NCI-H2227 treated with DMSO at 0.1 percent for 48 hours (cell line): ENCODE data around the gene NOL4L.

Experiments used
- DNase-seq: peaks from one replicate; lab custom pipeline; 2025; lab: John Stamatoyannopoulos, UW

The NOL4L gene

GRCh38 chr20:32456869-32457478 is 128.2 kb downstream of the NOL4L start:
- peak; percentile 58 for DNase-seq

- DNase-seq, result no peak
Measured at GRCh38 chr20:32455901-32456701, 129.0 kb downstream of the NOL4L start.

DNA sequence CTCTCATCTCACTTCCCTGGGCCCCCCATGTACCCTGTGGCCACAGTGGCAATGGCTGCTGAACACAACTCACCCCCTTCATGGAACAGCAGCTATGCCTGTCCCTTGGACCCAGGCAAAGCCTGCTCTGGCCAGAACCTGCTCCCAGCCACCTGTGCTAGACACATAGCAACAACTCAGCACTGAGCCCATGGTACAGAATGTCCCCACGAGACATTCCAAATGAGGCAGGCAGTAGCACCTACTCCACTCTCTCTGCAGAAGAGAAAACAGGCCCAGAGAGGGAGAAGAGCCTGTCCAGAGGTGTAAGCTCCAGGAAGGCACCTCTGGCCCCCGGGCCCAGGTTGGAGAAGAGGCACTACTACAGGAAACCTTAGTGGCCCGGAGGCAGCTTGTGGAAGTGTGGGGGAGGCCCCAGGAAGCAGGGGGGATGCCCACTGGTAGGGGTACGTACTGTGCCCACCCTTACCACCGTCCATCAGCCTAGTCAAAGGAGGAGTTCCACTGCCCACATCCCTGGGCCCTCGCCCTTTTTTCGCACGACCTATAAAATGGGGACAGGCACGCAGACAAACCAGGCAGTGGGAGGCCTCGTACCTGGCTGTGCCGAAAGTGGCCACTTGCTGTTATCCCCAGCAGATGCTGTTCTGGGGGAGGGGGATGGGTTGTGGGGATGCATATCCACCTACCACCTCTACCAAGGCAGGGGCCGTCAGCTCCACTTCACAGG is 129.8 kb downstream of the NOL4L start:
- no peak for DNase-seq

GRCh38 chr20:32454164-32455145 is 130.7 kb downstream of the NOL4L start:
- no peak for DNase-seq

GRCh38 chr20:32453467-32454163 is 131.5 kb downstream of the NOL4L start:
- no peak for DNase-seq

DNA sequence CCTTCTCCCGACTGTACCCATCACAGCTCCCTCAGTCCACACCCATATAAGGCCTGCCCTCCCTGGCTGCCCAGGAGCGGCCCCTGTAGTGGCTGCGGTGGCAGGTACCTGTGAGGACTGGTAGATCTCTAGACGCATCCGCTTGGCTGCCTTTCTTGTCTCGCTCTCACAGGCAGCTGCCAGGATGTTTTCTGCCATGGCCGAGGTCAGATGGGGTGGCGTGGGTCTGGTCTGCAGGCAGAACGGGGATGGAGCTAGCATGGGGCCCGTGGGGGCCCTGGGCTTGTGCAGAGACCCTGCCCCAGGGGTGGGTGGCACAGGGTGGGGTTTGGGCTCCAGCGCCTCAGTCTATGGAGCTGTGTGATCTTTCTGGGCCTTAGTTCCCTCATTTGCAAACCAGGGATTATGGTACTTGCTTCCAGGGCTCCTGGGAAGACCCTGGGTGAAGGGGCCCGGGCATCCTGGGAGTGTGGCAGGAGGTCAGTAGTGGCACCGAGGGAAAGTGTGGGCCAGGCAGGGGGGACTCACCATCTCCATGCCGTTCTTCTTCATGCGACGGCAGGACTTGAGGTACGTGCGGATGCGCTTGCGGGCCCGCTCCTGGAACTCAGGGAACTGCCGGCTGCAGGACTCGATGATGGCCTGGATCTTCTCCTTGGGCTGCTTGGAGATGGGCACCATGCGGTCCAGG is 132.2 kb downstream of the NOL4L start:
- no peak for DNase-seq

GRCh38 chr20:32451682-32452461 is 133.3 kb downstream of the NOL4L start:
- no peak for DNase-seq

DNA sequence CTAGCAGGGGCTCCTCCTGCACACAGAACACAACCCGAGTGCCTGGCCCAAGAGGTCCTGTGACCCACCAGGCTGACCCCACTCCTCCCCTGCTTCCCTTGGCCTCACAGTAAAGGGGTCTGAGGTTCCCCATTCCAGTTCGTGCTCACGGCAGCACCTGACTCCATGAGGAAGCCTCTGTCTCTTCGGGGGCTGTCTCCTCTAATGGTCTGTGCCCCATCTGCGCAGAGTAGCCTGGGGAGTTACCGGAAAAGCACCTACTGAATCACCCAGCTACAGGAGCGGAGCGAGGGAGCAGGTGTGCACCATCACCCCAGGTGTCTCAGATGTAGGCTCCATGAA is 133.8 kb downstream of the NOL4L start:
- no peak for DNase-seq

DNA sequence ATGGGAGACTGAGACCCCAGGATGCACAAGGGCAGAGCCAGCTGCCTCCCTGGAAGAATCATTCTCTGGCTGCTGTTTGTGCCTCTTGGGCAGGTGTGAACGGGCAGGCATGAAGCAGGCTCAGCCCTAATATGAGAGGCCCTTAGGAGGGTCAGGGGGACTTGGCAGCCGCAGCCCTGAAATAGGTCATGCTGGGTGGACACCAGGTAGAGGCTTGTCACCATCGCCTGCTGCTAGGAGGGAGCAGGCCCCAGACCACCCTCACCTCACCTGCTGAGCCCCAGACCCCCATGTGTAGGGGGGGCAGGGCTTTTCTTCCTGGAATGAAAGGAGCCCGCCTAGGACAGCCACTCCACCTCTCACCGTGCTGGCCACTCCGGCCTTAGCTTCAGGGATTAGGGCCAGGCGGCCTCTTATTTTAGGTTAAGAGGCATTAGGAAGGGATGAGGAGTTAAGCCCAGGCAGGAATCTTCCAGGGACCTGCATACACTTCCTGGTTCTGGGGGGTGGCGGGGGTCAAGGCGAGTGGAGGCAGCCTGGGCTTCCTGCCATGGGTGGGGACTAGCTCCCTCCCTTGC is 134.6 kb downstream of the NOL4L start:
- no peak for DNase-seq

DNA sequence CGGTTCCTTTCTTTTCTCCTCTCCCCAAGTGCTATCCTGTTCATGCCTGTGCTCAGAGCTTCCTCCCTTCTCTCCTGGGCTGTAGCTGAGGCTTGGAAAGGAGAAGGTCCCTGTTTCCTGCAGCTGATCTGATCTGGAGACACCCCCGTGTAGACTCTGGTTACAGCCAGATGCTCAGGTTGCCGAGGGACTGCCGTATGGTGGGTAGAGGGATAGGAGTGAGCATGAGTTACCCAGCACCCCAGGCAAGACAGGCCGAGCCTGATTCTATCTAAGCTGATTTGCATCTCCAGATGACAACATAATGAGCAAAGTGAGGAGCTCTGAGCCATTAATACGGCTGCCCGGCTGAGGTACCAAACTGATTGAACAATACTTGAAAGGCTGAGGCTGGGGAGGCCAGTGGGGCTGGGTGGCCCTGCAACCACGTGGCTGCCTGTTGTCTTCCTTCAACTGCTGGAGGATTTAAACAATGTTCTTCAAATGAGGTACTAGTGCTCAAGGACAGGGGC is 135.2 kb downstream of the NOL4L start:
- DNase-seq, result no peak

DNA sequence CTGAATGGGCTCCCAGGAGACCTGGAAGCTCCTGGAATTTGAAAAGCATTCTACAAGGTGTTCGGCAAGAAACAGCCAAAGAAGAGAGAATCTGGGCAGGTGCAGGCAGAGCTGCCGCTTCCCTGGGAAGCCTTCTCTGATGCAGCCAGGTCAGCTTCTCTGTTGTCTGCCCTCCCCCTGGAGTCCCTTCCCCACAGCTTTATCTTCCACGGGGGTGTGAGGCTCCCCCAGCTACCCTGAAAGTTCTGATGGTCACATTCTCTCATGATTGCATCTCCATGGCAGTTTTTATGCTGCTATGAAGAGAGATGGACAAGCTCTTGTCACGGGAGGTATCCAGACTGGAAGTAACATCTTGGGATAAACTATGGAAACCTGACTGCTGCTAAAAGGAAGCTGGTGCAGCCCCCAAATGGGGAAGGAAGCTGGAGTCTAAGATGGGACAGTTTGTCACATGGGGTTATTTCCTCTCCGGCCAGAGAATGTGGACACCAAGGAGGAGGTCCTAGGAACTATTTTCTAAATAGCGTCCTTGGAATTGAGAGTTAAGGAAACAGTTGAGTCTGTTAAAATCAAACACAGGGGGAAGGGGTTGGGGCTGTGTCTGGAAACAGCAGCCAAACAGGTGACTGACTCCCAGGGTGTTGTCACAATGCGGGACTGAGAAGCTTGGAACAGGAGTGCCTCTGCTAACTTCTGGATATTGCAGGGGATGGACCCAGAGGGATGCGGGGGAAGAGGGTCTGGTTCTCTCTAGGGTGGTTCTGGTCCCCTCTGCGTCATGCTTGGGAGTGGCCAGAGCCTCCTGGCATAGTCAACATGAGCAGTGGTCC is 135.9 kb downstream of the NOL4L start:
- DNase-seq, result no peak

- no peak for DNase-seq
Measured at GRCh38 chr20:32448306-32449056, 136.7 kb downstream of the NOL4L start.

- DNase-seq, result no peak
Measured at GRCh38 chr20:32447136-32448027, 137.8 kb downstream of the NOL4L start.

DNA sequence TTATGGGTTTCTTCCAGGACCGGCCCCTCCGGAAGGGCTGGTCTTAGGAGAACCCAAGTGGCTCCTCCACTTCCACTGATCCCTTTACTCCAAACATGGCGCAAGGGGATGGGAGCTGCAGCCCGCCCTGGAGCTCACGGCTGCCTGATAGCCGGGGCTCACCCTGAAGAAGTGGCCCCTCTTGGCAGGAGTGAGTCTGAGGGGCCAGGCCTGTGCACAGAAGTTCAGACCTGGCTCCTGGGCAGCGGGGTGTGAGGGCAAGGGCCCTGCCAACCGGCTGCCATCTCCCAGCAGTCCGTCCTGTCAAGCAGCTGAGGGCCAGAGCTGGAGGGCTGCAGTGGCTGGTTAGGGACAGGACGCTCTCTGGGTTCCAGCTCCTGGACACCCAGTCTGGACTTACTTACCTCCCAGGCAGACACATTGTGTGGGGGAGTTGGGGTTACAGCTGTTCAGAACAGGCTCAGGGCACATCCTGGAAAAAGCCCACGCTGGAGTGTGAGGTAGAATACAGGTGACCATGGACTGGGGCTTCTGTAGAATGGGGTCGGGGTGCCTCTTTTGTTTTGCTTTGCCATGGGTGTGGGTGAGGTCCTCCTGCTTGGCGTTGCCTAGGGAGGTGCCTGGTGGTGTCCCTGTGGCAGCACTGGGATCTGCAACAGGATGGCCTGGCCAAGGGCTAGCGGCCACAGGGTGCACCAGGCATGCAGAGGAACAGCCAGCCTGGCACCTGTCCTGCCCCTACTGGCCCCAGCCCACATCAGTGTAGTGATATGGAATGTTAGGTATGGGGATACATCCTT is 138.6 kb downstream of the NOL4L start:
- DNase-seq, result no peak

DNA sequence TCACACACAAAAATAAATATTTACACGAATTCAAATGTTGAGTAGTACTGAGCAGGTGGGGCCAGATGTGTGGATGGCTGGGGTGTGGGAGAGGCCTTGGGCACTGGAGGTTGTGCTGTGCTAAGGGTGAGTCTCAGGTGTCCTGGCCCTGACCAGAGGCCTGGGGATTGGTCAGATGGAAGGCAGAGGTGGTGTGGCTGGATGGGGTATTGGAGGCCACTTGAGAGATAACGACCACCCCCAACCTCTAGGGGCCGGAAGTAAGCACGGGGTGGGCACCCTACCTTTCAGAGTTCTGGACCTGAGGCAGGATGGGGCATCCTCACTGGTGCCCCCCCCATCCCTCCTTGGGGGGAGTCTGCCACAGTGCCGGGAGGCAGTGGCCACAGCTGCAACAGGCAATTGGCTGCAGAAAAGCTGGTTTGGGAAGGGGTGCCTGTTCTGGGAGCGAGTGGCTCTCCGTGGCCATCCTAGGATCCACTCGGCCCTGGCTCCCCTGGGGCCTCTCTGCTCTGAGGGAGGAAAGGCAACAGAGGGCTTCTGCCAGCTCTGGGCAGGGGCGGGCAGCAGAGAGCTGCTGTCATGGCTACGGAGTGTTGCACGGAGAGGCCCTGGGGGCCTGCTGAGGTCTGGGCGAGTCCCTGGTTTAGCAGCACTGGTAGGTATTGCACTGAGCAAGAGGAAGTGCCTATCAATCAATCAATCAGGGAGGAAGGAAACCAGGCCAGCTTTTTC is 139.4 kb downstream of the NOL4L start:
- DNase-seq, result peak; percentile 48
